Mucosa of rectum (tissue), 2 donors: Measurements from ENCODE around the gene ABTB1.

Experiments
- H3K27ac ChIP-seq, 2 donors: one replicate each; pipeline ENCODE4 v1.7.0; 2013; ENCODE audit warnings: inconsistent platforms in 2 of 2, low read depth in 2 of 2, low read length in 2 of 2
- H3K27me3 ChIP-seq, 2 donors: one replicate each; pipeline ENCODE4 v1.7.0; 2013; ENCODE audit warnings: low read length in 2 of 2; ENCODE audit not compliant: control insufficient read depth in 2 of 2, insufficient read depth in 2 of 2
- H3K36me3 ChIP-seq, 2 donors: one replicate each; pipeline ENCODE4 v1.7.0; 2013; ENCODE audit warnings: low read length in 2 of 2; ENCODE audit not compliant: control insufficient read depth in 2 of 2, insufficient read depth in 2 of 2
- H3K4me1 ChIP-seq, 2 donors: one replicate each; pipeline ENCODE4 v1.7.0; 2013; ENCODE audit warnings: low read length in 2 of 2, mild to moderate bottlenecking in 1 of 2; ENCODE audit not compliant: control insufficient read depth in 2 of 2, insufficient read depth in 2 of 2
- H3K4me3 ChIP-seq, 2 donors: one replicate each; pipeline ENCODE4 v1.7.0; 2013; ENCODE audit warnings: low read length in 2 of 2
- H3K9ac ChIP-seq, 2 donors: one replicate each; pipeline ENCODE4 v1.7.0; 2013; ENCODE audit warnings: low read length in 2 of 2, low read depth in 1 of 2, mild to moderate bottlenecking in 1 of 2
- H3K9me3 ChIP-seq, 2 donors: one replicate each; pipeline ENCODE4 v1.7.0; 2013; ENCODE audit warnings: low read length in 2 of 2; ENCODE audit not compliant: control insufficient read depth in 2 of 2
- donor health status: healthy.
- donor health status: Normal muscosa, but diverticular disease.

Gene ABTB1

GRCh38 chr3:127670761-127671522 is 1.8 kb upstream of the ABTB1 start:
- Histone ChIP-seq H3K27ac (no peak overlapping the region), H3K27me3 (no peaks in the 10 kb centered on the region), H3K9me3 (no peaks in the 10 kb centered on the region), H3K4me1 (peaks cover 17% of the 10 kb centered on the region in 2 donors), H3K36me3 (no peaks in the 10 kb centered on the region), H3K9ac (no peak overlapping the region), H3K4me3 (no peak overlapping the region)

GRCh38 chr3:127671523-127672428 is 976 bp upstream of the ABTB1 start:
- Histone ChIP-seq H3K27ac (peak overlapping the region; percentile 77 to 81), H3K27me3 (no peaks in the 10 kb centered on the region), H3K4me1 (peaks cover 17% of the 10 kb centered on the region in 2 donors), H3K9me3 (no peaks in the 10 kb centered on the region), H3K4me3 (peak overlapping the region; percentile 73 to 81), H3K36me3 (no peaks in the 10 kb centered on the region), H3K9ac (peak overlapping the region; percentile 85 to 98)

GRCh38 chr3:127673191-127674100 is 694 bp downstream of the ABTB1 start:
- Histone ChIP-seq H3K4me3 (peak overlapping the region; percentile 75 to 88), H3K27ac (peak overlapping the region; percentile 68 to 74), H3K9ac (peak overlapping the region; percentile 74 to 85), H3K9me3 (no peaks in the 10 kb centered on the region), H3K27me3 (no peaks in the 10 kb centered on the region), H3K36me3 (peaks cover 4 to 8% of the 10 kb centered on the region in 2 donors), H3K4me1 (peaks cover 17% of the 10 kb centered on the region in 2 donors)

- Histone ChIP-seq H3K4me3 (peak overlapping the region in 1 of 2 donors; percentile 75), H3K36me3 (peaks cover 4 to 12% of the 10 kb centered on the region in 2 donors), H3K9ac (peak overlapping the region; percentile 14 to 85), H3K27me3 (no peaks in the 10 kb centered on the region), H3K4me1 (peaks cover 17% of the 10 kb centered on the region in 2 donors), H3K9me3 (no peaks in the 10 kb centered on the region), H3K27ac (no peak overlapping the region)
Measured at GRCh38 chr3:127674101-127674721, 1.5 kb downstream of the ABTB1 start.

GRCh38 chr3:127674790-127675189 is 2.0 kb downstream of the ABTB1 start:
- Histone ChIP-seq H3K9ac (no peak overlapping the region), H3K27me3 (no peaks in the 10 kb centered on the region), H3K4me1 (peaks cover 17% of the 10 kb centered on the region in 2 donors), H3K36me3 (peaks cover 4 to 12% of the 10 kb centered on the region in 2 donors), H3K4me3 (no peak overlapping the region), H3K27ac (no peak overlapping the region), H3K9me3 (no peaks in the 10 kb centered on the region)

GRCh38 chr3:127675651-127676391 is 3.1 kb downstream of the ABTB1 start:
- Histone ChIP-seq H3K4me3 (no peak overlapping the region), H3K27ac (no peak overlapping the region), H3K9me3 (no peaks in the 10 kb centered on the region), H3K36me3 (peaks cover 4 to 12% of the 10 kb centered on the region in 2 donors), H3K27me3 (no peaks in the 10 kb centered on the region), H3K4me1 (peaks cover 17% of the 10 kb centered on the region in 2 donors), H3K9ac (no peak overlapping the region)

GRCh38 chr3:127676456-127676855 is 3.7 kb downstream of the ABTB1 start:
- peaks cover 16 to 17% of the 10 kb centered on the region in 2 donors for H3K4me1 ChIP-seq
- no peaks in the 10 kb centered on the region for H3K9me3 ChIP-seq
- no peaks in the 10 kb centered on the region for H3K27me3 ChIP-seq
- no peak overlapping the region for H3K4me3 ChIP-seq
- H3K9ac ChIP-seq: no peak overlapping the region
- H3K36me3 ChIP-seq: peaks cover 4 to 12% of the 10 kb centered on the region in 2 donors
- H3K27ac ChIP-seq: no peak overlapping the region

GRCh38 chr3:127676921-127677351 is 4.2 kb downstream of the ABTB1 start:
- Histone ChIP-seq H3K4me1 (peaks cover 12 to 13% of the 10 kb centered on the region in 2 donors), H3K4me3 (no peak overlapping the region), H3K36me3 (peaks cover 4 to 12% of the 10 kb centered on the region in 2 donors), H3K9ac (no peak overlapping the region), H3K27ac (no peak overlapping the region), H3K9me3 (no peaks in the 10 kb centered on the region), H3K27me3 (no peaks in the 10 kb centered on the region)
